ACC112 (cell line): Measurements from ENCODE around the gene TNIK.
"Not testable (repeated sequence)": the region's sequence is repeated elsewhere in the genome, so short reads cannot be mapped to it uniquely, and the experiment has no call there.

Experiments
- H2AFZ ChIP-seq: fragments of 200-600 bp; sonication (generic); one replicate; pipeline ENCODE4 v1.6.0; 2017; ENCODE audit warnings: antibody characterized with exemption, low read length; ENCODE audit not compliant: unreplicated experiment
- H3K27ac ChIP-seq: fragments of 200-600 bp; sonication (generic); 2 replicates; pipeline ENCODE4 v1.5.1; 2014; ENCODE audit warnings: low read depth, mild to moderate bottlenecking, antibody characterized with exemption, low read length, moderate library complexity
- H3K27me3 ChIP-seq: fragments of 200-600 bp; sonication (generic); 2 replicates; pipeline ENCODE4 v1.6.1; 2014; ENCODE audit warnings: mild to moderate bottlenecking, antibody characterized with exemption, low read length, moderate library complexity, mixed read lengths; ENCODE audit not compliant: insufficient read depth
- H3K36me3 ChIP-seq: fragments of 200-600 bp; sonication (generic); 2 replicates; pipeline ENCODE4 v1.6.1; 2016; ENCODE audit warnings: mild to moderate bottlenecking, antibody characterized with exemption, low read length, moderate library complexity, mixed read lengths; ENCODE audit not compliant: insufficient read depth
- H3K4me1 ChIP-seq: fragments of 200-600 bp; sonication (generic); one replicate; pipeline ENCODE4 v1.6.1; 2016; ENCODE audit warnings: low read length, mixed read lengths; ENCODE audit not compliant: insufficient read depth, unreplicated experiment, control insufficient read depth
- H3K4me3 ChIP-seq: fragments of 200-600 bp; sonication (generic); 2 replicates; pipeline ENCODE4 v1.5.1; 2014; ENCODE audit warnings: mild to moderate bottlenecking, low read depth, low read length
- H3K79me2 ChIP-seq: fragments of 200-600 bp; sonication (generic); one replicate; pipeline ENCODE4 v1.6.0; 2016; ENCODE audit warnings: low read length; ENCODE audit not compliant: control insufficient read depth, unreplicated experiment, insufficient read depth

The TNIK gene

DNA sequence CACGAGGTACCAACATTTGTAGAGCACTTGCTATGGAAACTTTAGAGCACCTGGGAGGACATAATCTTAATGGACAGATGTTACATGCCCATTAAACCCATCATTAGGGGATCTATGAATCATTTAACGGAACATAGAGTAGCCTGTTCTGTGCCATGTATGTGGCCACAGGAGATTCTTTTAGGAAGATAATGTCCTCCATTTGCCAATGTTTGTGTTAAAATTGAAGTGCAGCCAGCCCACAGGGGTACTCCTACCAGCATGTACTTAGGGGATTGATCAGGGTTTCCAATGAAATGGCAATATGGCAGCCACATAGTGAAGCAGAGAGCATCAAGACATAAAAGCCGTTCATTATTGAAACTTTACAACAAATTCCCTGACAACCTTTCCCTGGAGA lies 70.7 kb downstream of the TNIK start:
- no peak overlapping the region for H3K27ac ChIP-seq
- 0 out of 2 replicates have a peak, but pooled peaks cover 3% of the 10 kb centered on the region for H3K36me3 ChIP-seq
- peaks cover 8% of the 10 kb centered on the region for H3K4me1 ChIP-seq
- H2AFZ ChIP-seq = no peak overlapping the region
- H3K27me3 ChIP-seq = no peaks in the 10 kb centered on the region
- H3K79me2 ChIP-seq = no peaks in the 10 kb centered on the region
- H3K4me3 ChIP-seq = no peak overlapping the region

DNA sequence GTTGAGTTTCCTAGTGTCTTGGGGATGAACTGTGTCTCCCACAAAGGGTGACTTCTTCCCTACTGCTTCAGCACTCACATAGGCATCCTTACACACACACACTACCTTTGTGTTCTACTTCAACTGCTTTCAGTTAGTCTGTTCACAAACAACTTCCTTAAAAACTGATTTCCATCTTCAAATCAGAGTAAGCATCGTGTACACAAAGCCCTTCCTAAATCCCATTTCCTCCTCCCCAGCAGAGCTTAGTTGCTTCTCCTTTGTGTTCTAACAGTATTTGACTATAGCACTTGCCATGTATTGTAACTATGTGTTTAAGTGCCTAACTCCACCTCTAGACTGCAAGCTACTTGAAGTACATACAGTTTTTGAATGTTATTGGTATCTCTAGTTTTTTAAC lies 71.7 kb downstream of the TNIK start:
- Histone ChIP-seq H3K27ac (no peak overlapping the region), H3K79me2 (no peaks in the 10 kb centered on the region), H3K36me3 (0 out of 2 replicates have a peak, but pooled peaks cover 3% of the 10 kb centered on the region), H3K4me3 (no peak overlapping the region), H3K4me1 (peaks cover 18% of the 10 kb centered on the region), H2AFZ (no peak overlapping the region), H3K27me3 (no peaks in the 10 kb centered on the region)

DNA sequence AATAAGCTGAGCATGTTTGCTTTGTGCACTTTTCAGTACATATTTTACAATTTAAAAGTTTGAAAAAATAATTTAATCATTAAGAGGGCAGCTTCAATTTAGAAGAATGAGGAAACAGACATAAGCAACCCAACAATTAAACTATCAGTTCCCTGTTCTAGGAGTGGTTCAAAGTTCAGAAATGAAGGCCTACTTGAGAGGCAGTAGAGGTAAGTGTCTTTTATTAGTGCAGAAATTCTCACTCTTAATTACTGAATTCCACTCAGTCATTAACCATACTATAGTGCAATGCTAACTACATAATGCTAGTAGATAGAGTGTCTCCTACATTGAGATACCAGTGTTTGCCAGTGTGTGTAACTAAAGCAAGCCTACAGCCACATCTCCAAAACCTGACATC lies 73.1 kb downstream of the TNIK start:
- Histone ChIP-seq H3K27me3 (no peaks in the 10 kb centered on the region), H2AFZ (no peak overlapping the region), H3K4me1 (peaks cover 24% of the 10 kb centered on the region), H3K27ac (no peak overlapping the region), H3K4me3 (no peak overlapping the region), H3K79me2 (no peaks in the 10 kb centered on the region), H3K36me3 (0 out of 2 replicates have a peak, but pooled peaks cover 3% of the 10 kb centered on the region)

DNA sequence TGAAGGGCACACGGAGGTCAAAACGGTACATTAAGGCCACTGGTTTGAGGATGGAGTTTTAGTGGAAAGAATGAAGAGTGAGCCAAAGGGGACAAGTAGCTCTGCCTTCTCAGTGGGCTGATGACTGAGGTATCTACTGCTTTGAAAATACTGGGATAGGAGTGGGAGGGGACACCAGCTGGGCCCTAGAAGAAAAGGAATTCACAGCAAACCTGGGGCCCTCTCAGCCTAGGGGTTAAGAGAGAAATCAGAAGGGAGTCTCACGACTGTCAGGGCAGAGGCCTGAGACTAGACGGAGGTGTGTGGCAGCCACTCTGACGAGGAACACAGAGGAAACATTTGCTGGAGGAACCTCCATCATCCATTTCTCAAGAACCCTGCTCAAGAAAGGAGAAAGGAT lies 75.1 kb downstream of the TNIK start:
- peak overlapping the region; percentile 66 for H3K27ac ChIP-seq
- H2AFZ ChIP-seq = no peak overlapping the region
- H3K36me3 ChIP-seq = no peaks in the 10 kb centered on the region
- no peak overlapping the region for H3K4me3 ChIP-seq
- H3K79me2 ChIP-seq = no peaks in the 10 kb centered on the region
- H3K27me3 ChIP-seq = no peaks in the 10 kb centered on the region
- peaks cover 24% of the 10 kb centered on the region for H3K4me1 ChIP-seq

DNA sequence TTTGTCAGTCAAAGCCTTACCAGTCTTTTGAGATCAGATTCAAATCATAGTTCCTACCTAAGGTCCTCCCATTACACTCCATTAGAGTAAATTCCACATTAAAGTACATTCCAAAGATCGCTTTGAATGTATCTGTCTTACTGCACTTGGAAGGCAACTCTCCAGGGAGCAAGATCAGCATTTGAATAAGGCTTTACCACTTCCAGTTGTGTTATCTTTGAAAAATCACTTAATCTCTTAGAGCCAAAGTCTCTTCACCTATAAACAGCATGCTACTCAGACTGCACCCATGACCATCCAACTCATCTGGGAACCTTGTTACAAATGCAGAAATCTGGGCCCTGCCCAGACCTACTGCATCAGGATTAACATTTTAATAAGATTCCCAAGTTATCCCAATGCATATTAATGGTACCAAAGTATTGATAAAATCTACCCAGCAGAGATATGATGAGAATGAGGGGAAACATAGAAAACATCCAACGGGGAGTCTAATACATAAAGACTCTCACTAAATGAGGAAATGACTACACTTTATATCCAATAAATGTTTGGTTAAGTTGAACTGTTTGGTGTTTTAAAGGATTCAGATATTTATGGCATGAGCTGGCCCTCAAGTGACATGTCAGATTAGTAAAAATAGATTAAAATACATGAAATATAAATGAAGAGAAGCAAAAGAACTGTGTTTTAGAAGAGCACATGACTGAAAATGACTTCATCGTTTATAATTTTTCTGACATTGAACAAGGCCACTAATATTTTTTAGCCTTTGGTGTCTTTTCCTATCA lies 75.9 kb downstream of the TNIK start:
- H3K4me3 ChIP-seq = no peak overlapping the region
- no peak overlapping the region for H2AFZ ChIP-seq
- H3K27ac ChIP-seq = peak overlapping the region; percentile 66
- peaks cover 27% of the 10 kb centered on the region for H3K4me1 ChIP-seq
- no peaks in the 10 kb centered on the region for H3K79me2 ChIP-seq
- H3K27me3 ChIP-seq = no peaks in the 10 kb centered on the region
- no peaks in the 10 kb centered on the region for H3K36me3 ChIP-seq

DNA sequence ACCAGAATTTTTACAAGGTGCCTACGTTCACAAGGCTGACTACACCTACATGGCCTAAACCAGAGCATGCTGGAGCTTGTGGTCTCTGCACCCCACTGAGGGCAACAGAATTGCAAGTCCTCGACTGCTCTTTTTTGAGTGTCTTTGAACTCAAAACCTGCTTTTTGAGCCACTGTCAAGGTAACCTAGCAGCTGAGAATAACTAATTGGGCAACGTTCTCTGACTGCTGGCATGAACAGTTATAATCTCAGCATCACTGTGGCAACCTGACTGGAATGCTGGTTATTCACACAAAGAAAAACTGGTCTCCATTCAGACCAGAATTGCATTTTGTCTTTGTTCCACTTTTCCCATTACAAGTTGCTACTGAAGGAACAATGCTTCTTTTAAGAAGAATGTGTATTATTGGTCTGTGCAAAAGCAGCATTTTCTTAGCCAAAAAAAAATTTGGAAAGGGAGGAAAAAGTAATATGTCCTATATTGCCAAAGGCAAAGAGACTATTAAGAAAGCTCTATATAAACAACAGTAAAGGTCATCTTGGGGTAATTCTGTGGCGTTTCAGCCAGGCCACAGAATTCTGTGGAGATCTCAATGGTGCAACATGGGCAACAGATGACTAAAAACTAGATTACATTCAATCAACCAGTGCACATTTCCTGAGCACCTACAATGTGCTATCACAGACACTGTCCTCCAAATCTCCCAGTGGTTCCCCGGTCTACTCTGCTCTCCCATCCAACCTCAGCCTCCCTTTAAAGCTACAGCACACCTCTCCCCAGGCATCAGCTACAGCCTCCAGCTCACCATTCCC lies 76.8 kb downstream of the TNIK start:
- Histone ChIP-seq H3K36me3 (no peaks in the 10 kb centered on the region), H3K4me3 (no peak overlapping the region), H2AFZ (no peak overlapping the region), H3K4me1 (peaks cover 29% of the 10 kb centered on the region), H3K27ac (peak overlapping the region; percentile 66), H3K27me3 (no peaks in the 10 kb centered on the region), H3K79me2 (no peaks in the 10 kb centered on the region)

DNA sequence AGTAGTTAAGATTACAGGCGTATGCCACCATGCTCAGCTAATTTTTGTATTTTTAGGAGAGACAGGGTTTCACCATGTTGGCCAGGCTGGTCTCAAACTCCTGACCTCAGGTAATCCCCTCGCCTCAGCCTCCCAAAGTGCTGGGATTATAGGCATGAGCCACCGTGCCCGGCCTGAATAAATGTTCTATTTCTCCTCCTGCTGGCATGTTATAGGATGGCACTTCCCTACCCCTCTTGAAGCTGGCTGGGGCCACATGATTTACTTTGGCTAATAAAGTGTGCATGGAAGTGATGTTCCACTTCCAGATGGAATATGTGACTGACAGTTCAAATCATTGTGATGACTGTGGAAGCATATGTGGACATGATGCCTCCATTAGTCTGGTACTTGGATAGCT lies 77.9 kb downstream of the TNIK start:
- not testable (repeated sequence) for H3K79me2 ChIP-seq, H2AFZ ChIP-seq, H3K4me3 ChIP-seq, H3K36me3 ChIP-seq, H3K27me3 ChIP-seq, H3K27ac ChIP-seq
- peaks cover 29% of the 10 kb centered on the region for H3K4me1 ChIP-seq

DNA sequence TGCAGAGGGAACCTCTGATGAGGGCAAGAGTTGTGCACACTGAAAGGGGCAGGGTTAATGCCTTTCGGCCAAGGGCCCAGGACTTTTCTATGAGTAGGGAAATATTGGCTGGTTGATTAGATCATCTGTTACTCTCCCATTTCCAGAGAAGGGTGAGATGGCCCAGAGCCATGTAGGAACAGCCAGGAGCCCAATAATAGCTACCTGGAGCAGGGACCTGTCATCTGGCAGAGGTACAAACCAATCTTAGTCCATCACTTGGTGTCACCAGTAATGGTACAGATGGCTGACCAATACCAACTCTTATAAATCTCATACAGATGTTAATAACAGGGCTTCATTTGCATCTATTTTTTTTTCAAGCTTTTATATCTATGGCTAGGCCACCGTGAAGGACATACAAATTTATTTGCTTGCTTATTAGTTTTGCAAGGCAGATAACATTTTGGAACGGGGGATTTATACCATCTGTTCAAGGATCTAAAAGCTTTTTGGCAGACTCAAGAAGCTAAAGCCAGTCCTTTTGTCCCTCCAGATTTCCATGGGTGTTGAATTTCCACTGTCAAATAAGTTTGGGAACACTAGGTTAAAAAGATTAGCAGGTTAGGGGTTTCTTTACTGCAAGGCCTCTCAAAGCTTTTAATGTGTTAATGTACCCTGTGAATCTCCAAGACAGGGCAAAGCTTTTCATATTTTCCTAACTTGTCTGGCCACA lies 79.3 kb downstream of the TNIK start:
- H2AFZ ChIP-seq = no peak overlapping the region
- H3K4me3 ChIP-seq = no peak overlapping the region
- H3K79me2 ChIP-seq = no peaks in the 10 kb centered on the region
- no peaks in the 10 kb centered on the region for H3K27me3 ChIP-seq
- no peaks in the 10 kb centered on the region for H3K36me3 ChIP-seq
- peaks cover 32% of the 10 kb centered on the region for H3K4me1 ChIP-seq
- no peak overlapping the region for H3K27ac ChIP-seq

DNA sequence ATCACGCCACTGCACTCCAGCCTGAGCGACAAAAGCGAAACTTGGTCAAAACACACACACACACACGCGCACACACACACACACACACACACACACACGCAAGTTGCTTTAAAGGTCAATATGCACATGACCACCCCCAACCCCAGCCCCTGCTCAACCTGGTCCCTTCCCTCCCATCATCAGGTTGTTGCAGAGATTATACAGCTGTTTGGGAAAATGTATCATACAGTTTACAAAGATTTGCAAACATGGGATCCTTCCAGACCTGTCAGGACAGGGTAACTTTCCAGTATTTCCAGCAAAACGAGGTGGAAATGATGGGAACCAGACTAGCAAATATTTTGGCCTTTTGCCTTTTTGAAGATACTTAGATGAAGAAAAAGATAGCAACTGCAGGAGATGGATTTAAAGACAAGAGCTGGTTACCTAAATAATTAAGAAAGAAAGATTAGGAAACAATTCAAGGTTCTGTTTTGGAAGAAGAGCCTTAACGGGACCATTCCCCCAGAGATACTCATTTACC lies 80.2 kb downstream of the TNIK start:
- Histone ChIP-seq H3K79me2 (no peaks in the 10 kb centered on the region), H3K27ac (no peak overlapping the region), H3K4me3 (no peak overlapping the region), H2AFZ (no peak overlapping the region), H3K4me1 (peaks cover 38% of the 10 kb centered on the region), H3K27me3 (no peaks in the 10 kb centered on the region), H3K36me3 (no peaks in the 10 kb centered on the region)

DNA sequence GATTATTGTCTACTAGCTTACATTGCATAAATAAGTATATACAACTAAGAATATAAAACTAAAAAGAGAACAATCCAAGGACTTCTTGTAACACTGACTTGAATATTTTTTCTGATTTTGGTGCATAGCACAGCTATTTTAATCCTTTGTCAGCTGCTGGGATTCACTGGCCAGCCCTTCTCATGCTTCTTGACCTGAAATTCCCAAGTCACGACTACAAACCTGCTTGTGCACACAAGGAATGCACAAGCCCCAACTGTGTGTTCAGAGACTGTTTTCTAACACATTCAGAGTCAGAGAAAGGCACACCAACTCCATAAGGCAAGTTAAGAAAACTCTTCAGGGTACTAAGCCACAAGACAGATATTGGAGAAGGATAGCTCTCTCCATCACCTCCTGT lies 80.9 kb downstream of the TNIK start:
- H3K79me2 ChIP-seq = no peaks in the 10 kb centered on the region
- no peak overlapping the region for H2AFZ ChIP-seq
- no peaks in the 10 kb centered on the region for H3K27me3 ChIP-seq
- H3K4me1 ChIP-seq = peaks cover 38% of the 10 kb centered on the region
- H3K36me3 ChIP-seq = no peaks in the 10 kb centered on the region
- no peak overlapping the region for H3K27ac ChIP-seq
- no peak overlapping the region for H3K4me3 ChIP-seq
